Measurements from ENCODE around the gene FLNB.

GRCh38 chr3:58116161-58116955 lies 108.1 kb downstream of the FLNB start:
- TF ChIP-seq CTCF (IDR thresholded peaks at IDR 0.05) (no peak), POLR2A (IDR thresholded peaks at IDR 0.05) (no peak), POLR2AphosphoS5 (IDR thresholded peaks at IDR 0.05) (no peak)

Measured in prostate gland (tissue), 2 donors.